HS-27A (cell line): ENCODE results near the gene MEGF8.

Source experiments
- DNase-seq: peaks from one replicate; pipeline ENCODE4 v3.0.0-alpha.2; 2012; ENCODE audit warnings: low read depth, missing footprints

Gene MEGF8

DNA sequence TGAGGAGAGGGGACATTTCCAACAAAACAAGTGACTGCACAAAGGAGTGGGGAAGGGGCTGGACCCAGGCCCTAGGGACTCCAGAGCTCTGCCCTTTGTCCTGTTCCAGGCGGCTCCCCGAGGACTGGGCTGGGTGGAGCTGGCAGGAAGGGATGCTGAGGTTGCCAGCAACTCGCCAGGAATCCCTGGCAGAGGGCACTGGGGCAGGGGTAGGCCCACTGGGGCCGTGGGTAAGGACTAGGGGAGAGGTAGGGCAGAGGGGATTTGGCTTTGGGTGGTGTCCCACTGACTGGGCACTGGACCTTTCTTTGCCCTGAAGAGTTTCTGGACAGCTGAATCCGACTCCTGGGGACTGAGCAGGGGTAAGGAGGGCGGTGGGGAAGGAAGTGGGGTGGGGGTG is 93.9 kb downstream of the MEGF8 start:
- no peak for DNase-seq

DNA sequence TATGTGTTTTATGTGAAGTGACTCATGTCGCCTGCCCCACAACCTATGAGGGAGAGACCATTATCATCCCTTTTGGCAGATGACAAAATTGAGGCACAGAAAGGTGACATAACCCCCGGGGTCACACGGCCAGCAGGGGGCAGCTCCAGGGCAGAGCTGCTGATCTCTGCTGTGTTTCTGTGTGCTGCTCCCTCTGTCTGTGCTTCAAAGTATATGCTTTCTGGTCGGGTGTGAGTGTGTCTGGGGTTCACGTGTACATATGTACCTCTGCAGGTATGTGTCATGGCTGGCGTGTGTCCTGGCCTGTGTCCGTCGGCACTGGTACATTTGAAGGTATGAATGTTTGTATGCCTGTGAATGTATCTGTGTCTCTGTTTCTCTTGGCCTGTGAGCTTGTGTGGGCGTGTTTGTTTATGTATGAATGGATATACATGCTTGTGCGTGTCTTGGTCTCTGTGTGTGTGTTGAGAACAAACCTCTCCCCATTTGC is 94.7 kb downstream of the MEGF8 start:
- no peak for DNase-seq

DNA sequence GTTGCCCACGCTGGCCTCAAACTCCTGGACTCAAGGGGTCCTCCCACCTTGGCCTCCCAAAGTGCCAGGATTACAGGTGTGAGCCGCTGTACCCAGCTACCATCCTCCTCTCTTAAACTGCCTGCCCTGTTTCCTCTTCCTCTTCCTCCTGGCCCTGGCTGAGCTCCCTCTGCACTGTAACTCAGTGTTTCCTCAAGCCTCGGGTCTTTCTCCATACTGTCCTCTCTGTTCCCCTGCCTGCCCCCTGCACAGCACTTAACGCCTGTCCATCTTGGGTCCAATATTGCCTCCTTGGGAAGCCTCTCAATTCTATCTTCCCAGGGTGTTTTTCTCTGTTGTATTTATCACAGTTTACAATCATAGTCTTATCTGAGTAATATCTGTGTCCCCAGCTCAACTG is 95.7 kb downstream of the MEGF8 start:
- DNase-seq, result no peak

DNA sequence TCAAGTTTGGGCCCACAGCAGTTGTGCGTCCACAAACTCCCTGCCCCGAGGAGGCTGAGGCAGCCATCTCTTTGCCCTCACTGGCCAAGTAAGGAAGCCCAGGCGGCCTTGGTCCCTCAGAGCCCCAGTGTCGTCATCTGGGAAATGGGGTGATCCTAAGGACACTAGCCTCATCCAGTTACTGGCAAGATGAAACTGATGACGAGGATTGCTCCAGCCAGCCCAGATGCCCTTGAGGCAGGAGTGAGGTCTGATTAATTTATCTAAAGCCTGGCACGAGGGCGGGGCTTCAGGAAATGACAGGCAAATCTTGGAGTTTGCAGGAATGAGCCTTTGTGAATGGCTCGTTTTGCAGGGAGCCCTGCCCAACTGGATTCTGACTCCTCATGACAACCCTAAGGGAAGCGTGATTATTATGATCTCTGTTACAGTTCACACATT is 96.2 kb downstream of the MEGF8 start:
- no peak for DNase-seq

DNA sequence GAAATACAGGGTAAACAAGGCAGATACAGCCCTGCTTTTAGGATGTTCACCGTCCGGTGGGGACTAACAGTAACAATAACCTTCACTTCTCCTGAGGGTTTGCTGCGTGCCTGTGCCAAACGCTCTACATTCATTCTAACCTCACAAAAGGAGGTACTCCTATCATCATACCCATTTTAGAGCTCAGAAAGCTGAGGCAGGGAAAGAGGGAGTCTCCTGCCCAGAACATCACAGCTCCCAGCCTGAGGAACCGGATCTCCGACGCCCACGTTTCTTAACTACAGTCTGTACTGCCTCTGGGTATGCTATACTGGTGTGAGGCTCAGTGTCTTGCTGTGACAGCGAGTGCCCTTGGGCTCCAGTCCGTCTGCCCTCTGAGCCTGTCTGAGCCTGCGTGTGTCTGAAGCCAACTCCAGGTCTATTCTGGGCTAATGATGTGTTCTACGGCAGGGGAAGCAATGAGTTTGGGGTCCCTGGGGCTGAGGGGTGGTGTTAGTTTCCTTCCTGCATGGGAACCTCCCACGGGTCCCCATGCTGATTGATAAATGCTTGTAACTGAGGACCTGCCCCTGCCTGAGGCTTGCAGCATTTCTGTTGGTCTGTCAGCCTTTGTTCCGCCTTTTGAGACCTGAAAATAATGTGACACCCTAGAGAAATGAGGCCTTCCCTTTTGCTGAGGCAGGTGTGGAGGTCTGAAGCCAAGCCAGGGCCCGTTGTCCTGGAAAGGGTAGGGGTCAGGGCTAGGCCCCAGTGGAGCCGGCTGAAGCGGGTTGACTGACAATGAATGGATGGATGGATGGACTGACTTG is 96.9 kb downstream of the MEGF8 start:
- no peak for DNase-seq

DNA sequence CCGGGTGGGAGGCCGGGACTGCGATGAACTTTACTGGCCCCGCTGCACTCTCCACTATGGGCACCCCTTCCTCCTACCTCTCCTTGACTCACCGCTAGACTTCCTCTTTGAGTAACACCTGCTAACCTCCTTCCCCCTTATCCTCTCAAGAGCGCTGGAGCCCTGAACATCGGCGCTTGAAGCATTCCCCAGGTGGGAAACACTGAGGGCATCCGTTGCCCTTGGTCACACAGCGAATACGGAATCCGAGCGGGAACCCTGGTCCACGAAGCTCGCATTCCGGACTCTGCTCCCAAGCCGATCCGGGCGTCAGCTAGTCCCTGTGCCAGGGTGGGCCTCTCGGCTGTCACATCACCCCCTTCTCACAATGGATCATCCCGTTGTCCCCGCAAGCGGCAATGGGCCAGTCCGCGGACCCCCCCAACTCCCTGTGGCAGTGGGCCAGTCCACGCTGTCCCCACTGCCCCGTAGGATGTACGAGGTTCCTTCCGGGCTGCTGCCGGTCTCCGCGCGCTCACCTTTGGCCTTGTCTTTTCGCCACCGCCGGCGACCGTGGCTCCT is 97.5 kb downstream of the MEGF8 start:
- peak; percentile 33 for DNase-seq

- peak; percentile 99 for DNase-seq
These were observed 98.3 kb downstream of the MEGF8 start for GRCh38 chr19:42423462-42424344.

DNA sequence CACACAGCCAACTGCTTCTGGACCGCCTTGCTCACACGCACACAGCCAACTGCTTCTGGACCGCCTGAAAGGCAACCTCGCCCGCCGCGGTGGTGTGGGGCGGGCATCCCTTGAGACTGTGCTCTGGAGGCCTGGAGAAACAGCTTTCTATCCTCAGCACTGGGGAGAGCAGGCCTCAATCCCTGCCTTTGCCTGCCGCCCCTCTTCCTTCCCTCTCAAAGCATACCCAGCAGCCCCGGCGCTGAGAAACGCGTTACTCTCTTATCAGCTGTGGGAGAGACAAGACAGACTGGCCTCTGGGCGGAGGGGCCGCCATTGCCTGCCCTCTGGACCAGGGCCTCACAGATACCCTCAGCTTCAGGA is 98.9 kb downstream of the MEGF8 start:
- DNase-seq, result no peak

DNA sequence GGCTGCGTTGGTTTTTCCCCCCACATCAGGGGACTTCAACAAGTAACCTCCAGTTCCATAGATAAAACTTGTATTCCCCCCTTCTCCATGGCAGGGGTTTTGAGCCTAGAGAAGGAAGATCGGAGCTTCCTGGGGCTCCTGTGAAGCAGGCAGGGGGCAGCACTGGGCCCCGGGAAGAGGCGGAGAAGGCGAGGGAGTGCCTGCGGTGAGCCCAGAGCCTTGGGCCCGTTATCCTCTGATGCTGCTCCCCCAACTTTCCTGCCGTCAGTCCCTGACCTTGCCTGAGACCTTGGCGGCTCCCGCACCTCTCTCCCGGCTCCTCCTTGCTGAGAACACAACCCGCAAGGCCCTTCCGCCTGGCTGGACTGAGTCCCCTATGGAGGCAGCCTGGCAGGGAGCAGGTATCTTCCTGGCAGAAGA is 99.3 kb downstream of the MEGF8 start:
- DNase-seq, result no peak

- no peak for DNase-seq
These were observed 101.2 kb downstream of the MEGF8 start for GRCh38 chr19:42426643-42427042.

DNA sequence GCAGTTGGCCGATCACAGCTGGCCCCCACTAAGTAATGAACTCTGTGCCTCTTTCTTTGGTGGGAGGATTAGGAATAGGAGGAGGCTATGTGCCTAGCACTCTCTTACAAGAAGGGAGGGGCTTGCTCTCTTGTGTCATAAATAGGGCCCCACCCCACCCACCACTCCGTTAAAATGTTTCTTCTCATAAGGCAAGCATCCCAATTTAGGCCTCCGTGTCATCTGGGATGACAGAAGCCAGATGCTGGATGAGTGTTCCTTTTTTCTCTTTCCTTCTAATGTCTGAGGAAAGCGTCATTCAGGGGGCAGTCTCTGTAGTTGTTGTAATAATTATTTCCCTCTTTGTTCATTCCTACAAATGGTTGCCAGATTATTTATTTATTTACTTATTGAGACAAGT is 101.9 kb downstream of the MEGF8 start, which contains the start of gene LIPE:
Gene LIPE (minus strand): TSS at position 76 of the 400 bp plus-strand sequence. CDS start 239 bp downstream, outside the sequence.
- no peak for DNase-seq
